ENCODE measurements around the gene STYXL1. TPM values are rescaled to one million over a fixed set of nuclear protein-coding genes. Genes with fewer than 3 reads are reported as not detected.

The STYXL1 gene
- total and polyA plus RNA-seq, 4 donors, result 16.4 to 27.5 (median 17.1) TPM

GRCh38 chr7:75969704-75970498, 77.9 kb downstream of the STYXL1 start:
- Histone ChIP-seq H3K27me3 (ENCODE audit: control insufficient read depth in 4 of 4, insufficient read depth in 4 of 4, low read length in 3 of 4) (no peaks in the 10 kb centered on the region), H3K27ac (ENCODE audit: low read depth in 1 of 2, low read length in 2 of 2) (peak overlapping the region; percentile 40 to 83), H3K9ac (ENCODE audit: low read depth in 1 of 2, low read length in 2 of 2) (peak overlapping the region in 1 of 2 donors; percentile 23), H3K9me3 (ENCODE audit: control insufficient read depth in 4 of 4, low read length in 3 of 4) (no peaks in the 10 kb centered on the region), H3K36me3 (ENCODE audit: control insufficient read depth in 4 of 4, insufficient read depth in 3 of 4, low read depth in 1 of 4, low read length in 3 of 4) (peaks cover 21 to 55% (median 32%) of the 10 kb centered on the region in 4 donors), H3K4me1 (ENCODE audit: control insufficient read depth in 4 of 4, insufficient read depth in 4 of 4, low read length in 3 of 4) (peaks cover 20 to 66% (median 58%) of the 10 kb centered on the region in 4 donors), H3K4me3 (ENCODE audit: low read depth in 1 of 3, low read length in 3 of 3) (no peak overlapping the region)
- TF ChIP-seq RXRA (IDR thresholded peaks at IDR 0.05) (peak; percentile 52 to 69), JUND (IDR thresholded peaks at IDR 0.05) (no peak), SP1 (IDR thresholded peaks at IDR 0.05) (peak; percentile 37)
- DNase-seq (ENCODE audit: low spot score), result no peak
- WGBS, result 81% methylated on average over 30 of the region's 30 CpGs

DNA sequence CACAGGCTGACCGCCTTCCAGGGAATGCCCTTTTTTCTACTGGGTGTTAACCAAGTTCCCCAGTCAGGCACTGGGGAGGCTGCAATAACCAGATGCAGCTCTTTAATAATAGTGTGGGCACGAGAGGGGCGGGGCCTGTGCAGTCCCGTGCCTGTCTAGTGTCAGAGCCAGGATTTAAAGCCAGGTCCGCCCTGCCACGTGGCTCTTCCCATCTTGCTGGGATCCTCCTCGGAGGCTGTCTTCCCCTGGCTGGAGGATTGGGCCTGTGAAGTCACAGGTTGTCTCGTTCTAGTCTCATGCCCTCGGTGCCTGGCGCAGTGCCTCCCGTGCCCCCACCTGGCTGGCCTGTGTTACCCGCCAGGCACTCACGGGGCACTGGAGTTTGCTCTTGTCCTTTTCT, 78.6 kb downstream of the STYXL1 start:
- Histone ChIP-seq H3K27me3 (ENCODE audit: control insufficient read depth in 4 of 4, insufficient read depth in 4 of 4, low read length in 3 of 4) (no peaks in the 10 kb centered on the region), H3K36me3 (ENCODE audit: control insufficient read depth in 4 of 4, insufficient read depth in 3 of 4, low read depth in 1 of 4, low read length in 3 of 4) (peaks cover 21 to 51% (median 29%) of the 10 kb centered on the region in 4 donors), H3K4me1 (ENCODE audit: control insufficient read depth in 4 of 4, insufficient read depth in 4 of 4, low read length in 3 of 4) (peaks cover 20 to 69% (median 60%) of the 10 kb centered on the region in 4 donors), H3K9ac (ENCODE audit: low read depth in 1 of 2, low read length in 2 of 2) (no peak overlapping the region), H3K27ac (ENCODE audit: low read depth in 1 of 2, low read length in 2 of 2) (peak overlapping the region; percentile 40 to 83), H3K4me3 (ENCODE audit: low read depth in 1 of 3, low read length in 3 of 3) (no peak overlapping the region), H3K9me3 (ENCODE audit: control insufficient read depth in 4 of 4, low read length in 3 of 4) (no peaks in the 10 kb centered on the region)
- no peak for DNase-seq (ENCODE audit: low spot score)
- WGBS, result 65% methylated on average over 13 of the region's 13 CpGs
- no peak for TF ChIP-seq TAF1 (conservative IDR thresholded peaks at IDR 0.05)
- TF ChIP-seq FOXA1 (IDR thresholded peaks at IDR 0.05), result no peak
- no peak for TF ChIP-seq RAD21 (IDR thresholded peaks at IDR 0.05)
- TF ChIP-seq YY1 (IDR thresholded peaks at IDR 0.05), result no peak
- TF ChIP-seq SP1 (IDR thresholded peaks at IDR 0.05), result no peak
- no peak for TF ChIP-seq HNF4G (IDR thresholded peaks at IDR 0.05)
- TF ChIP-seq JUND (IDR thresholded peaks at IDR 0.05), result no peak
- no peak for TF ChIP-seq ATF3 (IDR thresholded peaks at IDR 0.05)
- TF ChIP-seq CTCF (IDR thresholded peaks at IDR 0.05; ENCODE audit: low read depth, low read length, missing input control), result no peak
- TF ChIP-seq HNF4A (conservative IDR thresholded peaks at IDR 0.05), result no peak
- TF ChIP-seq ZBTB33 (IDR thresholded peaks at IDR 0.05), result no peak
- TF ChIP-seq GABPA (IDR thresholded peaks at IDR 0.05 in 1 of 2, conservative IDR thresholded peaks at IDR 0.05 in 1 of 2), result no peak
- TF ChIP-seq REST (IDR thresholded peaks at IDR 0.05), result no peak
- TF ChIP-seq FOXA2 (IDR thresholded peaks at IDR 0.05), result no peak
- no peak for TF ChIP-seq EGR1 (IDR thresholded peaks at IDR 0.05; ENCODE audit: low read depth in 2 of 2)
- no peak for TF ChIP-seq RXRA (IDR thresholded peaks at IDR 0.05)
- TF ChIP-seq NR2F2 (IDR thresholded peaks at IDR 0.05), result no peak
- TF ChIP-seq MAX (IDR thresholded peaks at IDR 0.05), result no peak

Measured in liver (tissue), 9 donors.